NT2/D1 (cell line): ENCODE results near the gene INPP4B.

Experiments
- DNase-seq: peaks from one replicate; pipeline ENCODE4 v3.0.0-alpha.2; 2011; ENCODE audit warnings: low read depth, low spot score
- H3K27me3 ChIP-seq: 2 replicates; pipeline ENCODE4 v1.6.0; 2011; ENCODE audit warnings: mild to moderate bottlenecking; ENCODE audit not compliant: insufficient read length, insufficient read depth
- H3K36me3 ChIP-seq: 2 replicates; pipeline ENCODE4 v1.6.1; 2011; ENCODE audit warnings: mild to moderate bottlenecking, low read length, mixed read lengths; ENCODE audit not compliant: insufficient read depth, insufficient read length
- H3K4me1 ChIP-seq: 2 replicates; pipeline ENCODE4 v1.5.1; 2011; ENCODE audit not compliant: insufficient read depth, insufficient read length
- H3K4me3 ChIP-seq: 2 replicates; pipeline ENCODE4 v1.5.1; 2011; ENCODE audit warnings: low read depth; ENCODE audit not compliant: insufficient read length
- H3K9ac ChIP-seq: 2 replicates; pipeline ENCODE4 v1.6.0; 2011; ENCODE audit warnings: low read depth; ENCODE audit not compliant: insufficient read length
- H3K9me3 ChIP-seq: 2 replicates; pipeline ENCODE4 v1.5.1; 2011; ENCODE audit warnings: mild to moderate bottlenecking, low read length; ENCODE audit not compliant: insufficient read depth
- SUZ12 ChIP-seq: IDR thresholded peaks from 2 replicates; pipeline ENCODE4 v1.6.1; 2011; ENCODE audit not compliant: insufficient read length, insufficient read depth; ENCODE audit errors: extremely low read depth
- YY1 ChIP-seq: IDR thresholded peaks from 2 replicates; pipeline ENCODE4 v1.6.1; 2011; ENCODE audit not compliant: insufficient read length, insufficient read depth
- ZNF274 ChIP-seq: IDR thresholded peaks from 2 replicates; pipeline ENCODE4 v1.6.1; 2011; ENCODE audit warnings: mild to moderate bottlenecking, low read depth, low read length

Gene INPP4B

DNA sequence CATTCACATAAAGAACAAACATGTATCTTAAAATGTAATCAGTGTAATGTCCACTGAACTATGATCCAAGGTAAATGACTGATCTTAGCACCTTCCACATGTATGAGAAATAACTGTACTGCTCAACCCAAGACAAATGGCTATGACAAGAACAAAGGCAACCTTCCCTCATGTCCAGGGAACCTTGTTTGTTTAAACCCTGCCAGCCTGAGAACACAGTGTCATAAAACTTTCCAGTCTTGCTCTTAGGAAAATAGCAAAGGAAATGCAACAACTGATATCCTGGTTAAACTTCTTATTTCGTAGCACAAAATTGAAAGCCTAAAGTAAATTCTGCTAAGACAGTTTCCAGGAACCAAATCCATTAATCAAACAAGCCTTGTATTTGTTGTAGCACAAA lies 715.4 kb downstream of the INPP4B start:
- no peak overlapping the region for H3K4me3 ChIP-seq
- no peaks in the 10 kb centered on the region for H3K36me3 ChIP-seq
- H3K27me3 ChIP-seq, result no peaks in the 10 kb centered on the region
- H3K4me1 ChIP-seq, result no peaks in the 10 kb centered on the region
- no peak overlapping the region for H3K9ac ChIP-seq
- no peak for DNase-seq
- no peaks in the 10 kb centered on the region for H3K9me3 ChIP-seq
- TF ChIP-seq ZNF274, result no peak
- no peak for TF ChIP-seq SUZ12
- no peak for TF ChIP-seq YY1

DNA sequence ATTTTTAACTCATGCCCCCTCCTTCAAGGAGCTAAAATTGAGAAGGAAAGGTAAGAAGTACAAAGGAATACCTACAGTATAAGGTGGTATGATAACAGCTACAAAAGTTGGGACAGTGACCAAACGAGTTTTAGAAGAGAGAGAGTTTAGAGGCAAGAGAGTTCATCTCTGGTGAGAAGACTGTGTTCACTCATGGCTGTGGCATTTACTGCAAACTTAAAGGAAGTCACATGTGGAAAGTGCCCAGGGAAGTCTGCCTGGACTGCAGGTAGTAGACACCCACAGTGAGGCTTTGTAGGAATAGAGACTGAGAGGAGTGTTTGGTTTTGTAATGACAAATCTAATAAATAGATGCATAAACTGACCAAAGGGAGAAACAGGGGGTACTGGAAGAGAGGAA lies 716.2 kb downstream of the INPP4B start:
- Histone ChIP-seq H3K4me3 (no peak overlapping the region), H3K9ac (no peak overlapping the region), H3K9me3 (no peaks in the 10 kb centered on the region), H3K36me3 (no peaks in the 10 kb centered on the region), H3K4me1 (no peaks in the 10 kb centered on the region), H3K27me3 (no peaks in the 10 kb centered on the region)
- no peak for TF ChIP-seq ZNF274
- no peak for TF ChIP-seq SUZ12
- TF ChIP-seq YY1, result no peak
- DNase-seq, result no peak

DNA sequence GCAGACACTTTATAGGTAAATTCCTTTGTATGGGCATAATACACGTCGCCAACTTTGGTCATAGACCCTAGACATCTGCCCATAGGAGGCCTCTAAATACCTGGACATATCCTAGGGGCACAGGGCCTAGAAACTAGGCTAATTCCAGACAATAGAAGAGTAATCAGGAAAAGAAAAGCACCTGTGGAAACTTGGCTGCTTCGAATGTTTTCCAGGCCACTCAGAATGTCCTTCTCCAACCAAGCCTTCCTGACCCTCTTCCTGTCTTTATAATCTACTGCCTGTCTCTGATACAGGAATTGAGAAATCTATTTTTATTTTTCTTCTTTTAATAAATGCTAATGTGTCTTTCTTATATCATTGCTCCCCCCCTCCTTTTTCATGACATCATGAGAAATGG lies 716.6 kb downstream of the INPP4B start:
- H3K4me1 ChIP-seq, result no peaks in the 10 kb centered on the region
- no peaks in the 10 kb centered on the region for H3K36me3 ChIP-seq
- H3K4me3 ChIP-seq, result no peak overlapping the region
- DNase-seq, result no peak
- TF ChIP-seq SUZ12, result no peak
- TF ChIP-seq ZNF274, result no peak
- no peak for TF ChIP-seq YY1
- H3K27me3 ChIP-seq, result no peaks in the 10 kb centered on the region
- no peaks in the 10 kb centered on the region for H3K9me3 ChIP-seq
- H3K9ac ChIP-seq, result no peak overlapping the region

DNA sequence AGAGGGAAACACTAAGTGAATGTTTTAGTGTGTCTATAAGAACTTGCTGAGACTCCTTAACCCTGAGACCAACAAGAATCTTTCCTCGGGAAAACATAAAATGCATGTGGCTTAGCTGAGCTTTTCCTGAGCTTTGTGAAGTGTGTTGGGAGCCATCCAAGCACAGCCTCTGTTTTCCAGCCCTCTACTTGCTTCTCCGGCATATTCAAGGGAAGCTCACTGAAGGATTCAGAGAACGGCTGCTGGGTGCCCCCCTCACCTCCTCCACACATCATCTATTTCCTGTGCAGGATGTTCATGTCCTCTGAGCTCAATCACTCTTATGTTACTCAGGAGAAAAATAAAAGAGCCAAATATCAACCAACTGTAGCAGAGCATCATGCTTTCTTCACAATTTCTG lies 717.6 kb downstream of the INPP4B start:
- Histone ChIP-seq H3K9me3 (no peaks in the 10 kb centered on the region), H3K27me3 (no peaks in the 10 kb centered on the region), H3K4me1 (no peaks in the 10 kb centered on the region), H3K9ac (no peak overlapping the region), H3K4me3 (no peak overlapping the region), H3K36me3 (no peaks in the 10 kb centered on the region)
- TF ChIP-seq SUZ12, result no peak
- no peak for TF ChIP-seq ZNF274
- no peak for TF ChIP-seq YY1
- DNase-seq, result no peak

DNA sequence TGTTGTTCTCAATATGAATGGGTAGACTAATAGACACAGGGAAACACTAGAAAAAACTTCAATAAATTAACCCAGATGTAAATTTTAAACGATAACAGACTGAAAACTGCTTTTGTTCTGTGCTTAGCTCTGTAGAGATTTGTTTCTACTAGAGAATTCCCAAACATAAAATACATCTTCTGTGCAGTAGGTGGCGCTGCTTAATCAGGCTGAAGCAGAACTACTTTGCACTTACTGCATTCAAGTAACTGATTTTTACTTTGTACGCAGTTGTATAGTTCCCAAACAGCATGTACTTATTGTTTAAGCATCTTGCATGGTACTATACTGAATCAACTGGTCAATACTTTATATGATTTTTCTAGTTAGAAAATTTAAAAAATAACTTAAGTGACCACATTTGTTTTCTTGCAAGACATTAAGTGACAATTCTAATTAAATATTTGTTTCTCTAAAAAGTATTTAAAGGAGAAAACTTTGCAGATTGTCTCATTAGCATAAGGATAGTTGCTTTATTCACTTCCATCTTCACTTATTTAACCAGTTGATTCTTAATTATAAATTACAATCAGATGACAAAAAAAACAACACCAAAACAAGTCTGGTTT lies 719.1 kb downstream of the INPP4B start:
- no peaks in the 10 kb centered on the region for H3K4me1 ChIP-seq
- H3K36me3 ChIP-seq, result no peaks in the 10 kb centered on the region
- H3K4me3 ChIP-seq, result no peak overlapping the region
- H3K9ac ChIP-seq, result no peak overlapping the region
- H3K9me3 ChIP-seq, result no peaks in the 10 kb centered on the region
- no peaks in the 10 kb centered on the region for H3K27me3 ChIP-seq
- DNase-seq, result peak; percentile 35
- TF ChIP-seq YY1 (no peak), ZNF274 (no peak), SUZ12 (no peak)

DNA sequence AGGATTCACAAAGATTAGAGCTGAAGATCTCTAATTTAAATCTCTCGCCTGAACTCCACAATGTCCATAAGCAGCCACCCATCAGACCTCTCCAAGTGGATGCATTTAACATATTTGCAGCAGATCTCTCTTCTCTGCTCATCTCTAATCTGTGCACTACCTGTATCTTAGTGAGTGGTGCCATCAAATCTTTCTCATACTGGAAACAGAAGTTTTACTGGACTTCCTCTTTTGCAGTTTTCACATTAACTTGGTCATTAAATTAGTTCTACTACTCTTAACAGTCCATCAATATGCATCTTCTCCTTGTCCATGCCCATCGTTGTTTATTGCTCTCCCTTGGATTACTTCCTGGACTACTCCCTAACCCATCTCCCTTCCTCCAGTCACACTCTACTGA lies 721.2 kb downstream of the INPP4B start:
- no peaks in the 10 kb centered on the region for H3K27me3 ChIP-seq
- TF ChIP-seq YY1, result no peak
- TF ChIP-seq ZNF274, result no peak
- TF ChIP-seq SUZ12, result no peak
- H3K9me3 ChIP-seq, result no peaks in the 10 kb centered on the region
- no peaks in the 10 kb centered on the region for H3K36me3 ChIP-seq
- H3K4me1 ChIP-seq, result no peaks in the 10 kb centered on the region
- H3K9ac ChIP-seq, result no peak overlapping the region
- H3K4me3 ChIP-seq, result no peak overlapping the region
- DNase-seq, result no peak

DNA sequence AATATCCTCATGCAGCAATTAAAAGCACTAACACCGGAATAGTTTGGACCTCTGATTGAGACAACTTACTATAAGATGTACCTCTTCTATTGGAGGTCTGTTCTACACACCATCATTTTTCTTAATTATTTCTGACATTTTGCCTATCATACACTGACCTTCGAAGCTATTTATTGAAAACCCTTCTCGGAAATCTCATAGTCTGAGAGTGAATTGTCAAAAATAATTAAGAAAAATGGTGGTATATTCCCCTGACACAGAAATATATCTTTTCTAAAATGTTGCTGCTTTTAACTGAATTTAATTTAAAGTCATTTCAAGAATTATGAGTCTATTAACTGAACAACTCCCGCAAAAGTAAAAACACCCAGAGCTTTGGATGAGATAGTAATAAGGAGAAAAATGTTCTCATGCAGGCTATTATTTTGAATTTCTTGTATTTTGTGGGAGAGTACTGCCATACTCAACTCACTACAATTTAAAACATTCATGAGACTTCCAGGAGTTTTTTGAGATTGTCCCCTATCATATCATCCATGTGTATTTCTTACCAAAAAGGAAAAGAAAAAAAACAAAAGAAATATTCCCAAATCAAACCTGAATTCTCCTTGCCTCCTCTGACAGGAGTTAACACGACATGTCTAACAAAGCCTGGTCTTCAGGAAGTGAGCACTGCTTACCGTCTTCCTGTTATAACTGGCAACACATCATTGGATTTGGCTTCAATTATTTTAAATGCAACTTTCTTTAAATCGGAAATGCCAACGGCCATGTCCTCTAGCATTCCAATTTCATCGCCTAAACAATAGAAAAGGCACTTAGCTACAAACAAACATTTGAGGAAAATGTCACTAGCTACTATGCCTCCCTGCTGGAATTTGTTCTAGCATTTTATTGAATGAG lies 724.4 kb downstream of the INPP4B start:
- no peaks in the 10 kb centered on the region for H3K9me3 ChIP-seq
- no peak overlapping the region for H3K4me3 ChIP-seq

More for the DNA sequence above, 724.4 kb downstream of the INPP4B start:
- no peaks in the 10 kb centered on the region for H3K27me3 ChIP-seq
- no peak overlapping the region for H3K9ac ChIP-seq
- no peak for TF ChIP-seq YY1
- TF ChIP-seq SUZ12, result no peak
- no peak for TF ChIP-seq ZNF274
- no peaks in the 10 kb centered on the region for H3K4me1 ChIP-seq
- DNase-seq, result no peak
- H3K36me3 ChIP-seq, result no peaks in the 10 kb centered on the region
